Measurements from ENCODE around the gene GRAMD1C. TPM values are rescaled to one million over a fixed set of nuclear protein-coding genes. Genes with fewer than 3 reads are reported as not detected.

The GRAMD1C gene
- polyA plus RNA-seq, 1 of the 3 experiments (the other 2 are of a cell fraction) = 1.2 TPM

DNA sequence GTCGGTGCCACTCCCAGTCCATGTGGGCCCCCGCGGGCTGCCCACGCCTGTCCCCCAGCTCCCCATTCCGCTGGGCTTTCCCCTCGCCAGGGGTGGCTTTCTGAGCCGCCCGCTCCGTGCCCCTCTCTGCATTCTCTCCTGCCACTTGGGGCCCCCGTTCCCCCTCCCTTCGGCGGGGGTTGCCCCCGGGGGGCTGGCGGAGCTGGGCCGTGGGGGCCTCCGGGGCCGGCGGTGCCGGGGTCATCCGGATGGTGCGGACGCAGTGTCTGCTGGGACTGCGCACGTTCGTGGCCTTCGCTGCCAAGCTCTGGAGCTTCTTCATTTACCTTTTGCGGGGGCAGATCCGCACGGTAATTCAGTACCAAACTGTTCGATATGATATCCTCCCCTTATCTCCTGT, 46.5 kb downstream of the GRAMD1C start:
- Histone ChIP-seq H3K9me2 (no peaks in the 10 kb centered on the region), H3K4me3 (ENCODE audit: low read depth in 2 of 2, low read length in 1 of 2) (no peak overlapping the region), H3K4me2 (no peak overlapping the region), H3F3A (replicated peaks; ENCODE audit: insufficient read depth) (no peaks in the 10 kb centered on the region), H4K20me1 (ENCODE audit: insufficient read depth) (no peaks in the 10 kb centered on the region), H3K4me1 (ENCODE audit: control insufficient read depth in 1 of 2, insufficient read depth in 2 of 2, low read depth in 1 of 2, low read length in 1 of 2) (no peaks in the 10 kb centered on the region), H3K9me3 (no peaks in the 10 kb centered on the region), H2AFZ (ENCODE audit: low read depth) (no peak overlapping the region), H3K79me2 (ENCODE audit: insufficient read depth) (no peaks in the 10 kb centered on the region), H3K27me3 (ENCODE audit: insufficient read depth) (no peaks in the 10 kb centered on the region), H3K36me3 (replicated peaks in 1 of 2; ENCODE audit: control insufficient read depth in 1 of 2, insufficient read depth in 2 of 2, low read length in 1 of 2) (peaks cover 0 to 14% of the 10 kb centered on the region in 2 experiments), H3K27ac (ENCODE audit: low read depth in 2 of 2, low read length in 1 of 2) (no peak overlapping the region), H3K9ac (no peak overlapping the region)
- 97% methylated on average over 25 of the region's 30 CpGs for WGBS (ENCODE audit: low lambda C conversion rate)
- CTCF ChIA-PET = no interaction called here
- no peak for TF ChIP-seq CTCF (IDR thresholded peaks at IDR 0.05)
- TF ChIP-seq, protein P1, sequence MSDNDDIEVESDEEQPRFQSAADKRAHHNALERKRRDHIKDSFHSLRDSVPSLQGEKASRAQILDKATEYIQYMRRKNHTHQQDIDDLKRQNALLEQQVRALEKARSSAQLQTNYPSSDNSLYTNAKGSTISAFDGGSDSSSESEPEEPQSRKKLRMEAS (IDR thresholded peaks at IDR 0.05; ENCODE audit: low read depth) = no peak
- TF ChIP-seq FOXJ3 (CRISPR knock-in tag; IDR thresholded peaks at IDR 0.05) = no peak
- TF ChIP-seq ELF1 (IDR thresholded peaks at IDR 0.05) = no peak
- TF ChIP-seq PBX3 (IDR thresholded peaks at IDR 0.05) = no peak
- TF ChIP-seq EZH2phosphoT487 (IDR thresholded peaks at IDR 0.05; ENCODE audit: borderline replicate concordance, low read depth) = no peak
- TF ChIP-seq POLR2AphosphoS5 (IDR thresholded peaks at IDR 0.05; ENCODE audit: low read depth, low read length) = no peak
- TF ChIP-seq, protein P2, sequence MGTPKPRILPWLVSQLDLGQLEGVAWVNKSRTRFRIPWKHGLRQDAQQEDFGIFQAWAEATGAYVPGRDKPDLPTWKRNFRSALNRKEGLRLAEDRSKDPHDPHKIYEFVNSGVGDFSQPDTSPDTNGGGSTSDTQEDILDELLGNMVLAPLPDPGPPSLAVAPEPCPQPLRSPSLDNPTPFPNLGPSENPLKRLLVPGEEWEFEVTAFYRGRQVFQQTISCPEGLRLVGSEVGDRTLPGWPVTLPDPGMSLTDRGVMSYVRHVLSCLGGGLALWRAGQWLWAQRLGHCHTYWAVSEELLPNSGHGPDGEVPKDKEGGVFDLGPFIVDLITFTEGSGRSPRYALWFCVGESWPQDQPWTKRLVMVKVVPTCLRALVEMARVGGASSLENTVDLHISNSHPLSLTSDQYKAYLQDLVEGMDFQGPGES (IDR thresholded peaks at IDR 0.05; ENCODE audit: low read depth, low read length) = no peak
- TF ChIP-seq RXRA (IDR thresholded peaks at IDR 0.05; ENCODE audit: borderline replicate concordance, low read depth) = no peak
- DNase-seq = no peak
- POLR2A ChIA-PET = no interaction called here

- WGBS (ENCODE audit: low lambda C conversion rate) = 100% methylated on average over 5 of the region's 8 CpGs
- no peaks in the 10 kb centered on the region for H3K4me1 ChIP-seq (ENCODE audit: control insufficient read depth in 1 of 2, insufficient read depth in 2 of 2, low read depth in 1 of 2, low read length in 1 of 2)
- CTCF ChIA-PET = interaction anchor here (1.3 kb wide), 1 partner anchor 46 kb away, joined by 7 read pairs; no protein-coding TSS in a partner anchor
- H2AFZ ChIP-seq (ENCODE audit: low read depth) = no peak overlapping the region
- no peaks in the 10 kb centered on the region for H3K79me2 ChIP-seq (ENCODE audit: insufficient read depth)
- POLR2A ChIA-PET = no interaction called here
- H3K4me2 ChIP-seq = no peak overlapping the region
- H3K27ac ChIP-seq (ENCODE audit: low read depth in 2 of 2, low read length in 1 of 2) = no peak overlapping the region
- TF ChIP-seq MXI1 (IDR thresholded peaks at IDR 0.05; ENCODE audit: low read depth, low read length) = no peak
- TF ChIP-seq FOXJ3 (CRISPR knock-in tag; IDR thresholded peaks at IDR 0.05) = no peak
- TF ChIP-seq NFIC (IDR thresholded peaks at IDR 0.05; ENCODE audit: borderline replicate concordance) = no peak
- TF ChIP-seq SIN3A (IDR thresholded peaks at IDR 0.05; ENCODE audit: borderline replicate concordance, low read depth, low read length) = no peak
- TF ChIP-seq NRF1 (IDR thresholded peaks at IDR 0.05; ENCODE audit: low read depth, low read length) = no peak
- no peak for TF ChIP-seq MEF2A (IDR thresholded peaks at IDR 0.05; ENCODE audit: borderline replicate concordance, low read depth)
- no peak for TF ChIP-seq SMC3 (IDR thresholded peaks at IDR 0.05; ENCODE audit: low read depth, low read length)
- TF ChIP-seq RAD21 (IDR thresholded peaks at IDR 0.05; ENCODE audit: low read length) = no peak
- TF ChIP-seq, protein P3, sequence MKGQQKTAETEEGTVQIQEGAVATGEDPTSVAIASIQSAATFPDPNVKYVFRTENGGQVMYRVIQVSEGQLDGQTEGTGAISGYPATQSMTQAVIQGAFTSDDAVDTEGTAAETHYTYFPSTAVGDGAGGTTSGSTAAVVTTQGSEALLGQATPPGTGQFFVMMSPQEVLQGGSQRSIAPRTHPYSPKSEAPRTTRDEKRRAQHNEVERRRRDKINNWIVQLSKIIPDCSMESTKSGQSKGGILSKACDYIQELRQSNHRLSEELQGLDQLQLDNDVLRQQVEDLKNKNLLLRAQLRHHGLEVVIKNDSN (IDR thresholded peaks at IDR 0.05; ENCODE audit: borderline replicate concordance, low read depth) = no peak
- TF ChIP-seq FOXM1 (IDR thresholded peaks at IDR 0.05; ENCODE audit: low read depth) = no peak
- TF ChIP-seq ELF1 (IDR thresholded peaks at IDR 0.05) = no peak
- TF ChIP-seq GABPA (IDR thresholded peaks at IDR 0.05; ENCODE audit: low read depth) = no peak
- H3K9me2 ChIP-seq = no peaks in the 10 kb centered on the region
- no peaks in the 10 kb centered on the region for H4K20me1 ChIP-seq (ENCODE audit: insufficient read depth)
- no peak overlapping the region for H3K9ac ChIP-seq
- no peak for DNase-seq
- H3K27me3 ChIP-seq (ENCODE audit: insufficient read depth) = no peaks in the 10 kb centered on the region
- no peak overlapping the region for H3K4me3 ChIP-seq (ENCODE audit: low read depth in 2 of 2, low read length in 1 of 2)
- H3F3A ChIP-seq (replicated peaks; ENCODE audit: insufficient read depth) = no peaks in the 10 kb centered on the region
- H3K9me3 ChIP-seq = no peaks in the 10 kb centered on the region
- no peaks in the 10 kb centered on the region for H3K36me3 ChIP-seq (replicated peaks in 1 of 2; ENCODE audit: control insufficient read depth in 1 of 2, insufficient read depth in 2 of 2, low read length in 1 of 2)
These were observed 51.8 kb downstream of the GRAMD1C start for GRCh38 chr3:113890256-113890900.

Data from SK-N-SH (cell line).